ENCODE results near the gene CMTM1. TPM values are rescaled to one million over a fixed set of nuclear protein-coding genes. Genes with fewer than 3 reads are reported as not detected.

Gene CMTM1
- total RNA-seq, 1 experiment from 2014 or later, result 5.6 TPM

DNA sequence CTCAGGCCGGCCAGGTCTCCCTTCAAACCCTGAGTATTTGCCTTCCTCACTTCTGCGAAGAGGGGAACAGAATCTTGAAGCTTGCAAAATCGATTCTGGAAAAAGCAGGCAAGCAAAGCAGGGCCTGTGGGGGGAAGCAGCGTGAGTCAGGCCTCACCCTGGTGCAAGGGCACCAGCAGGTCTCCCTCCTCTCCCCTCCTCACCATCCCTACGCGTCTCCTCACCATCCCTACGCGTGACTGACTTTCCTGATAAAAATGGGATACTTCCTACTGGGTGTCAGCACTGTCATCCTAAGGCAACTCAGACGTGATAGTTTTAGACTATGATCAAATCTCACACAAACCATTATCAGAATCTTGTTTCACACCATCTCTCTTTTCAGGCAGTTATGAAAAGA lies 50.4 kb downstream of the CMTM1 start:
- H3K36me3 Mint-ChIP-seq (ENCODE audit: insufficient read depth, unreplicated experiment), result peaks cover 69% of the 10 kb centered on the region
- POLR2A ChIA-PET, result no interaction called here
- DNase-seq, result no peak
- TF ChIP-seq, protein P1, sequence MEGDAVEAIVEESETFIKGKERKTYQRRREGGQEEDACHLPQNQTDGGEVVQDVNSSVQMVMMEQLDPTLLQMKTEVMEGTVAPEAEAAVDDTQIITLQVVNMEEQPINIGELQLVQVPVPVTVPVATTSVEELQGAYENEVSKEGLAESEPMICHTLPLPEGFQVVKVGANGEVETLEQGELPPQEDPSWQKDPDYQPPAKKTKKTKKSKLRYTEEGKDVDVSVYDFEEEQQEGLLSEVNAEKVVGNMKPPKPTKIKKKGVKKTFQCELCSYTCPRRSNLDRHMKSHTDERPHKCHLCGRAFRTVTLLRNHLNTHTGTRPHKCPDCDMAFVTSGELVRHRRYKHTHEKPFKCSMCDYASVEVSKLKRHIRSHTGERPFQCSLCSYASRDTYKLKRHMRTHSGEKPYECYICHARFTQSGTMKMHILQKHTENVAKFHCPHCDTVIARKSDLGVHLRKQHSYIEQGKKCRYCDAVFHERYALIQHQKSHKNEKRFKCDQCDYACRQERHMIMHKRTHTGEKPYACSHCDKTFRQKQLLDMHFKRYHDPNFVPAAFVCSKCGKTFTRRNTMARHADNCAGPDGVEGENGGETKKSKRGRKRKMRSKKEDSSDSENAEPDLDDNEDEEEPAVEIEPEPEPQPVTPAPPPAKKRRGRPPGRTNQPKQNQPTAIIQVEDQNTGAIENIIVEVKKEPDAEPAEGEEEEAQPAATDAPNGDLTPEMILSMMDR (IDR thresholded peaks at IDR 0.05; ENCODE audit: insufficient read depth in 1 of 2, low read depth in 1 of 2, low read length in 1 of 2, severe bottlenecking in 1 of 2, unreplicated experiment in 1 of 2), result no peak
- intact Hi-C loops (cut with micrococcal nuclease; ENCODE audit: unreplicated experiment), result no loop called here
- no peak overlapping the region for H3K4me3 ChIP-seq (ENCODE audit: low read depth, low read length)
- no peaks in the 10 kb centered on the region for H3K9me3 ChIP-seq
- no peak overlapping the region for H3K27ac Mint-ChIP-seq (ENCODE audit: unreplicated experiment)
- H3K4me3 Mint-ChIP-seq (ENCODE audit: unreplicated experiment), result no peak overlapping the region
- H3K4me1 Mint-ChIP-seq (ENCODE audit: low read depth, unreplicated experiment), result no peaks in the 10 kb centered on the region
- H3K36me3 ChIP-seq (ENCODE audit: control insufficient read depth, insufficient read depth, low read length), result peaks cover 7% of the 10 kb centered on the region
- no peaks in the 10 kb centered on the region for H3K4me1 ChIP-seq
- no peaks in the 10 kb centered on the region for H3K27me3 Mint-ChIP-seq (ENCODE audit: insufficient read depth, unreplicated experiment)
- H3K9me3 Mint-ChIP-seq (ENCODE audit: unreplicated experiment), result no peaks in the 10 kb centered on the region
- no TSS peak for BruUV-seq (replicated peaks)
- no peaks in the 10 kb centered on the region for H3K27me3 ChIP-seq (replicated peaks; ENCODE audit: control insufficient read depth, insufficient read depth, low read length)
- CTCF ChIA-PET, result interaction anchor here (0.5 kb wide), 1 partner anchor 122 kb away, joined by 8 read pairs; no protein-coding TSS in a partner anchor

DNA sequence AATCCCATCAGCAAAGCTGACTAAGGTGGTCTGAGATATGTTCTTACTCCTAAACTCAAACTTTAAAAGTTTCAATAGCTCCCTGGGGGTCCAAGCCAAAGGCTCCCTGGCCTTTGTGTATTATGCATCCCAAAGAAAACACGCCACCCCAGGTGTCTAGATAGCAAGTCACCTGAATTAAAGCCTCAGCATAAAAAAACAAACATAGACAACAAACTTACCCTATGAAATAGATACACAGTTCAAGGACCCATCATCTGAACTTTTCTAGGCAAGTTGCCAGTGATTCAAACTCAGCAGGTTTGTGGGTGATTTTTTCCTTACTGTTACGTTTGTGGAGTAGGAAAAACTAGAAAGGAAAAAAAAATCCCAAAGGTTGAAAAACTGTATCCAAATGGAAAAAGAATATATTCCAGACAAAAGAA lies 50.8 kb downstream of the CMTM1 start:
- no peak for DNase-seq
- POLR2A ChIA-PET, result no interaction called here
- Mint-ChIP-seq H3K9me3 (ENCODE audit: unreplicated experiment) (no peaks in the 10 kb centered on the region), H3K36me3 (ENCODE audit: insufficient read depth, unreplicated experiment) (peaks cover 69% of the 10 kb centered on the region), H3K4me1 (ENCODE audit: low read depth, unreplicated experiment) (no peaks in the 10 kb centered on the region), H3K27me3 (ENCODE audit: insufficient read depth, unreplicated experiment) (no peaks in the 10 kb centered on the region), H3K4me3 (ENCODE audit: unreplicated experiment) (no peak overlapping the region), H3K27ac (ENCODE audit: unreplicated experiment) (no peak overlapping the region)
- TF ChIP-seq, protein P1 (IDR thresholded peaks at IDR 0.05; ENCODE audit: insufficient read depth in 1 of 2, low read depth in 1 of 2, low read length in 1 of 2, severe bottlenecking in 1 of 2, unreplicated experiment in 1 of 2), result no peak
- Histone ChIP-seq H3K9me3 (no peaks in the 10 kb centered on the region), H3K4me1 (no peaks in the 10 kb centered on the region), H3K27me3 (replicated peaks; ENCODE audit: control insufficient read depth, insufficient read depth, low read length) (no peaks in the 10 kb centered on the region), H3K36me3 (ENCODE audit: control insufficient read depth, insufficient read depth, low read length) (peaks cover 7% of the 10 kb centered on the region), H3K4me3 (ENCODE audit: low read depth, low read length) (no peak overlapping the region)
- BruUV-seq (replicated peaks), result no TSS peak
- CTCF ChIA-PET, result interaction anchor here (0.5 to 2.0 kb wide), 2 partner anchors 8 to 121 kb away, joined by 8 to 14 read pairs; no protein-coding TSS in a partner anchor
- intact Hi-C loops (cut with micrococcal nuclease; ENCODE audit: unreplicated experiment), result no loop called here

DNA sequence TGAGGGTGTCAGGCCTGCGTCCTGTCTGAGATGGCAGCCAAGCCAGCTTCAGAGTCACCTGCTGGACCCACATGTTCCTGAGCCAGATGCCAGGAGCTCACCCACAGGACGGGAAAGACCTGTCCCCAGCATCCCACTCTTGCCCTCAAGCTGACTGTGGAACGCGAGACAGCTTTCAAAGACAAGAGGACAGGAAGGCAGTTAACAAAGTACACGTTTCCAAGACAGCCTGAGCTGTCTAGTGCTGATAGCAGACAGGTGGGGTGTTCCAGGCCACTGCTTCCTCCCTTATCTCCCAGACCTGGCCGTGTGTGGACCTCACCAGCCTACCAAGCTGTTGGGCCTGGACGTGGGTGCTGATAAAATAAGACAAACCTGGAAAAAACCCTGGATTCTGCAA lies 51.5 kb downstream of the CMTM1 start:
- POLR2A ChIA-PET, result no interaction called here
- Mint-ChIP-seq H3K4me1 (ENCODE audit: low read depth, unreplicated experiment) (no peaks in the 10 kb centered on the region), H3K27ac (ENCODE audit: unreplicated experiment) (no peak overlapping the region), H3K4me3 (ENCODE audit: unreplicated experiment) (no peak overlapping the region), H3K27me3 (ENCODE audit: insufficient read depth, unreplicated experiment) (no peaks in the 10 kb centered on the region), H3K36me3 (ENCODE audit: insufficient read depth, unreplicated experiment) (peaks cover 69% of the 10 kb centered on the region), H3K9me3 (ENCODE audit: unreplicated experiment) (no peaks in the 10 kb centered on the region)
- Histone ChIP-seq H3K9me3 (no peaks in the 10 kb centered on the region), H3K4me3 (ENCODE audit: low read depth, low read length) (no peak overlapping the region), H3K4me1 (no peaks in the 10 kb centered on the region), H3K36me3 (ENCODE audit: control insufficient read depth, insufficient read depth, low read length) (peaks cover 7% of the 10 kb centered on the region), H3K27me3 (replicated peaks; ENCODE audit: control insufficient read depth, insufficient read depth, low read length) (no peaks in the 10 kb centered on the region)
- intact Hi-C loops (cut with micrococcal nuclease; ENCODE audit: unreplicated experiment), result no loop called here
- DNase-seq, result no peak
- no TSS peak for BruUV-seq (replicated peaks)
- TF ChIP-seq, protein P1 (IDR thresholded peaks at IDR 0.05; ENCODE audit: insufficient read depth in 1 of 2, low read depth in 1 of 2, low read length in 1 of 2, severe bottlenecking in 1 of 2, unreplicated experiment in 1 of 2), result no peak
- CTCF ChIA-PET, result interaction anchor here (2.0 kb wide), 1 partner anchor 9 kb away, joined by 14 read pairs; no protein-coding TSS in a partner anchor
